Gastrocnemius medialis (tissue), 4 donors: ENCODE results near the gene PRKCZ. TPM values are rescaled to one million over a fixed set of nuclear protein-coding genes. Genes with fewer than 3 reads are reported as not detected.

Experiments used
- ATAC-seq, 2 donors: fragments of 150-250 bp; one replicate each; pipeline ENCODE4 v1.9.1; 2016
- DNase-seq, 2 donors: peaks; one replicate each; pipeline ENCODE4 v3.0.0-alpha.2; 2019
- H3K27ac ChIP-seq, 4 donors: fragments of 200-600 bp; sonication (generic); 1 replicate in 1 of 4; 2 replicates in 3 of 4; pipeline ENCODE4 v1.5.1; 2016 to 2018; ENCODE audit warnings: mild to moderate bottlenecking in 2 of 4, moderate library complexity in 1 of 4
- H3K27me3 ChIP-seq, 3 donors: fragments of 200-600 bp; sonication (generic) in 2 of 3; 1 replicate in 1 of 3; 2 replicates in 2 of 3; pipeline versions ENCODE4 v1.5.1 to v1.6.0; 2016 to 2019; ENCODE audit warnings: mild to moderate bottlenecking in 1 of 3, moderate library complexity in 1 of 3
- H3K36me3 ChIP-seq, 2 donors: fragments of 200-600 bp; sonication (generic) in 1 of 2; one replicate each; pipeline ENCODE4 v1.5.1; 2017 to 2018
- H3K4me1 ChIP-seq, 2 donors: fragments of 200-600 bp; sonication (generic) in 1 of 2; one replicate each; pipeline ENCODE4 v1.5.1; 2016 to 2017; ENCODE audit warnings: mild to moderate bottlenecking in 2 of 2
- H3K4me3 ChIP-seq, 4 donors: fragments of 200-600 bp; sonication (generic) in 3 of 4; 1 replicate in 1 of 4; 2 replicates in 3 of 4; pipeline ENCODE4 v1.5.1; 2016 to 2019; ENCODE audit warnings: mild to moderate bottlenecking in 2 of 4
- H3K9me3 ChIP-seq, 3 donors: fragments of 200-600 bp; sonication (generic) in 2 of 3; 1 replicate in 1 of 3; 2 replicates in 2 of 3; pipeline ENCODE4 v1.5.1; 2016 to 2019
- POLR2A ChIP-seq, 2 donors: fragments of 450-650 bp; IDR thresholded peaks; one replicate each; pipeline ENCODE4 v1.6.1; 2017; ENCODE audit warnings: antibody characterized with exemption in 2 of 2, mild to moderate bottlenecking in 2 of 2, moderate library complexity in 2 of 2
- in situ Hi-C, 4 donors: fragments of 200-750 bp; cut with MboI; loops; one replicate each; pipeline versions ENCODE4 v1.15.0 to v1.8.0; 2017; ENCODE audit warnings: low sequenced_read_pairs in 4 of 4
- intact Hi-C: fragments of 100-400 bp; cut with DNase I; formaldehyde crosslinking; loops from one replicate; pipeline ENCODE4 v1.15.1; 2023; ENCODE audit warnings: low total_unique reads
- total RNA-seq, 4 donors: library from RNA; depleted of rRNA; stranded (reverse); fragments of >200 nt; gene quantifications; one replicate each; pipeline versions ENCODE4 v1.1.0 to v1.2.3, GENCODE V29; 2016
- TF ChIP-seq, protein P1 (sequence below), 5 experiments: fragments of 450-650 bp in 3 of 5; fragments of 200-600 bp in 2 of 5; sonication (generic) in 2 of 5; IDR thresholded peaks in 4 of 5; conservative IDR thresholded peaks in 1 of 5; 1 replicate in 4 of 5; 2 replicates in 1 of 5; pipeline ENCODE4 v1.5.1; 2016 to 2019; ENCODE audit warnings: antibody characterized with exemption in 5 of 5, mild to moderate bottlenecking in 3 of 5, moderate library complexity in 3 of 5

The PRKCZ gene
- total RNA-seq, 4 donors from 2014 or later = 0.16 to 0.87 TPM; not detected in 2

DNA sequence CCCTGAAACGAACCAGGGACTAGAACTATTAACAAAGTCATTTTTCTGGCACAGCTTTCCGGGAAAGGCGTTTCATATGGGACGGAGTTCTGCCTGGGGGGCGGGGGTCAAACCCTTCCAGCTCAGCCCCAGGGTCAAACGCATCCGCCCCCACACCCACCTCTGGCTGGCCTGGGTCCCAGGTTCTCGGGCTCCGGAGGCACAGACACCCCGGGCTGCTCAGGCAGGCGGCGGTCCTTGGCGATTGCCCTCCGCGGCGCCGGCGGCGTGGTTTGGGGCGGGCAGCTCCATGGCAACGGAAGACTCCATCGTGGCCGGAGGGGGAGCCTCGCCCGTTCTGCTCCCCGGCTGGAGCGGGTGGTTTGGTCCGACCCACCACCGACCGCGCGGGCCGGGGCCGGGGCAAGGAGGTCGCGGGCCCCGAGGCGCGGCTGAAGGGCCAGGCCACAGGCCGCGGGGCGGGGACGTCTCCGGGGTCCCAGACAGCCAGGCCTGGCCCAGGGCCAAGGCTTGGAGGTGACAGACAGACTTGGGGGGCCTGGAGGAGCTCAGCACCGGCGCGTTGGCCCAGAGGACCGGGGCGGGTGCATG, 46.6 kb upstream of the PRKCZ start, which contains the start of gene CFAP74:
TSS of gene CFAP74 (minus strand) at position 246 of the 591 bp plus-strand sequence. CDS start 12,830 bp downstream, outside the sequence.
- H3K4me1 ChIP-seq = no peaks in the 10 kb centered on the region
- H3K36me3 ChIP-seq = no peaks in the 10 kb centered on the region
- H3K4me3 ChIP-seq = no peak within 1 kb of the TSS
- peaks cover 38 to 62% (median 43%) of the 10 kb centered on the region in 3 donors for H3K27me3 ChIP-seq
- H3K27ac ChIP-seq = no peak within 1 kb of the TSS
- no peak for TF ChIP-seq POLR2A (IDR thresholded peaks at IDR 0.05)
- TF ChIP-seq, protein P1, sequence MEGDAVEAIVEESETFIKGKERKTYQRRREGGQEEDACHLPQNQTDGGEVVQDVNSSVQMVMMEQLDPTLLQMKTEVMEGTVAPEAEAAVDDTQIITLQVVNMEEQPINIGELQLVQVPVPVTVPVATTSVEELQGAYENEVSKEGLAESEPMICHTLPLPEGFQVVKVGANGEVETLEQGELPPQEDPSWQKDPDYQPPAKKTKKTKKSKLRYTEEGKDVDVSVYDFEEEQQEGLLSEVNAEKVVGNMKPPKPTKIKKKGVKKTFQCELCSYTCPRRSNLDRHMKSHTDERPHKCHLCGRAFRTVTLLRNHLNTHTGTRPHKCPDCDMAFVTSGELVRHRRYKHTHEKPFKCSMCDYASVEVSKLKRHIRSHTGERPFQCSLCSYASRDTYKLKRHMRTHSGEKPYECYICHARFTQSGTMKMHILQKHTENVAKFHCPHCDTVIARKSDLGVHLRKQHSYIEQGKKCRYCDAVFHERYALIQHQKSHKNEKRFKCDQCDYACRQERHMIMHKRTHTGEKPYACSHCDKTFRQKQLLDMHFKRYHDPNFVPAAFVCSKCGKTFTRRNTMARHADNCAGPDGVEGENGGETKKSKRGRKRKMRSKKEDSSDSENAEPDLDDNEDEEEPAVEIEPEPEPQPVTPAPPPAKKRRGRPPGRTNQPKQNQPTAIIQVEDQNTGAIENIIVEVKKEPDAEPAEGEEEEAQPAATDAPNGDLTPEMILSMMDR (IDR thresholded peaks at IDR 0.05 in 4 of 5, conservative IDR thresholded peaks at IDR 0.05 in 1 of 5) = no peak
- in situ Hi-C loops (no loop called here), intact Hi-C loops (no loop called here)
- DNase-seq (no peak), ATAC-seq (no peak)
- H3K9me3 ChIP-seq = no peaks in the 10 kb centered on the region

DNA sequence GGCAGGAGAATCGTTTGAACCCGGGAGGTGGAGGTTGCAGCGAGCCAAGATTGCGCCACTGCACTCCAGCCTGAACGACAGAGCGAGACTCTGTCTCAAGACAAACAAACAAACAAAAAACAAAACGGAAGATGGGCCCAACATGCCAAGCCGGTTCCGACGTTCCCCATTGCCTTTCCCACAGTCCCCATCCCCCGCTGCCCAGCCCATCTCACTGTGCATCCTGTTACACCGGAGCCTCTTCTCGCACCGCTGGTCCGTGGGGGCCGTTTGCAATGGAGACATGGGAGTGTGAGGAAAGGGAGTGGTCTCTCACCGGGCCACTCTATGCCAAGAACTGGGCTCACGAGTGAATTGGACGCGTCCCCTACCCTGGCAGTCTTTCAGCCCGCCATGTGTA, 45.4 kb upstream of the PRKCZ start:
- in situ Hi-C loops (no loop called here), intact Hi-C loops (no loop called here)
- H3K9me3 ChIP-seq = no peaks in the 10 kb centered on the region
- peaks cover 42 to 66% (median 43%) of the 10 kb centered on the region in 3 donors for H3K27me3 ChIP-seq
- no peak for ATAC-seq
- no peaks in the 10 kb centered on the region for H3K36me3 ChIP-seq
- no peak overlapping the region for H3K4me3 ChIP-seq
- TF ChIP-seq, protein P1 (IDR thresholded peaks at IDR 0.05 in 4 of 5, conservative IDR thresholded peaks at IDR 0.05 in 1 of 5) = no peak
- TF ChIP-seq POLR2A (IDR thresholded peaks at IDR 0.05) = no peak
- no peaks in the 10 kb centered on the region for H3K4me1 ChIP-seq
- no peak overlapping the region for H3K27ac ChIP-seq
- DNase-seq = no peak

DNA sequence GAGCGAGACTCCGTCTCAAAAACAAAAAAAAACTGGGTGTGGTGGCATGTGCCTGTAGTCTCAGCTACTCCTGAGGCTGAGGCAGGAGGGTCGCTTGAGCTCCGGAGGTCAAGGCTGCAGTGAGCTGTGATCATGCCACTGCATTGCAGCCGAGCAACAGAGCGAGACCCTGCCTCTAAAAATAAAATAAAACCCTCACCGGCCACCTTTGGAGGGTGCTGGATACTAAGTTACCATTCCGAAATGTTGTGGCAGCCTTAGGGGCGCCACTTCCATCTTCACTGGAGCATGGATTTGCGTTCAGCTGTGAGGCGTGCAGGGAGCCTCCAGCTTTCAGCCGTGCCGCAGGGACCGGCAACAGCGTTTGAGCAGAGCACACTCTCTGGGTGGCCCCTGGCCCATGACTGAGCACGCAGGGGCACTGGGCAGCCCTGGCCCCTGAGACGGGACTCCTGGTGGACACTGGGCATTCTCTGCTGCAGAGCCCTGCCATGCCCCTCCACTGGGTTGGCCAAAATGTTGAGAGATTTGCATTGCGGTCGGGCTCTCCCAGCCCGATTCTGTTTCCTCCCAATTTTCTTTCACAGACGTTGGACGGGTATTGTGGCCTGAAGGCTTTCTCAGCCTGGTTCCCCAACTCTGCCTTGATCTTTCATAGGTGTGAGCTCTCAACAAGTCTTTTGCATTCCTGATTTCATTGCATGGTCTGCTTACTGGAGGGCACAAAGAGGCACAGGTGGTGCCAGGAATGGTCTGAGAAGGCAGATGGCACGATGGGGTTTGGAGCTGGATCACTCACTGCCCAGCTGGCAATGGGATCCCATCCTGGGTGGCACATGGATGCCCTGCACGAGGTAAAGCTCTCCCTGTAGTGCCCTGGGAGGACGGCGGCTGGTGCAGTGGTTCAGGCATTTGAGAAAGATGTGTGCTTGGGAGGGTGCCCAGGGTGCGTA, 40.8 kb upstream of the PRKCZ start:
- in situ Hi-C loops (no loop called here), intact Hi-C loops (no loop called here)
- no peaks in the 10 kb centered on the region for H3K9me3 ChIP-seq
- H3K4me3 ChIP-seq = no peak overlapping the region
- no peak overlapping the region for H3K27ac ChIP-seq
- H3K4me1 ChIP-seq = no peaks in the 10 kb centered on the region
- ATAC-seq = no peak
- peaks cover 30 to 58% (median 33%) of the 10 kb centered on the region in 3 donors for H3K27me3 ChIP-seq
- TF ChIP-seq, protein P1 (IDR thresholded peaks at IDR 0.05 in 4 of 5, conservative IDR thresholded peaks at IDR 0.05 in 1 of 5) = no peak
- TF ChIP-seq POLR2A (IDR thresholded peaks at IDR 0.05) = no peak
- no peaks in the 10 kb centered on the region for H3K36me3 ChIP-seq
- DNase-seq = no peak

DNA sequence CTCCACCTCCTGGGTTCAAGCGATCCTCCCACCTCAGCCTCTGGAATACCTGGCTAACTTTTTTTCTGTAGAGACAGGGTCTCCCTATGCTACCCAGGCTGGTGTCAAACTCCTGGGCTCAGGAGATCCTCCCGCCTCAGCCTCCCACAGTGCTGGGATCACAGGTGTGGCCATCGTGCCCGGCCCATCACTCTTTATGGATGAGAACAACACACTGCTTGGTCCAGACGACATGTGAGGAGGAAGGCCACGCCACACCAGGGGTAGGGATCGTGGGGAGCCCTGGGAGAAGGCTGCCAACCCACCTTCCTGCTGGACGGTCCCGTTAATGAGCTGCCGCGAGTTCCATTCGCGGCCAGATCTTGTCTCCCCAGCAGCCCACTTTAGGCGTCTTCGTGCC, 36.0 kb upstream of the PRKCZ start:
- intact Hi-C loops = no loop called here

More for the DNA sequence above, 36.0 kb upstream of the PRKCZ start:
- Histone ChIP-seq H3K36me3 (no peaks in the 10 kb centered on the region), H3K4me3 (no peak overlapping the region), H3K9me3 (no peaks in the 10 kb centered on the region), H3K27me3 (peaks cover 20 to 67% (median 35%) of the 10 kb centered on the region in 3 donors), H3K27ac (no peak overlapping the region), H3K4me1 (no peaks in the 10 kb centered on the region)
- ATAC-seq (no peak), DNase-seq (no peak)
- in situ Hi-C loops = no loop called here
- TF ChIP-seq, protein P1 (IDR thresholded peaks at IDR 0.05 in 4 of 5, conservative IDR thresholded peaks at IDR 0.05 in 1 of 5) = no peak
- TF ChIP-seq POLR2A (IDR thresholded peaks at IDR 0.05) = no peak
